ENCODE measurements around the gene OPTN.
"Not testable (repeated sequence)": the region's sequence is repeated elsewhere in the genome, so short reads cannot be mapped to it uniquely, and the experiment has no call there.

OPTN gene

DNA sequence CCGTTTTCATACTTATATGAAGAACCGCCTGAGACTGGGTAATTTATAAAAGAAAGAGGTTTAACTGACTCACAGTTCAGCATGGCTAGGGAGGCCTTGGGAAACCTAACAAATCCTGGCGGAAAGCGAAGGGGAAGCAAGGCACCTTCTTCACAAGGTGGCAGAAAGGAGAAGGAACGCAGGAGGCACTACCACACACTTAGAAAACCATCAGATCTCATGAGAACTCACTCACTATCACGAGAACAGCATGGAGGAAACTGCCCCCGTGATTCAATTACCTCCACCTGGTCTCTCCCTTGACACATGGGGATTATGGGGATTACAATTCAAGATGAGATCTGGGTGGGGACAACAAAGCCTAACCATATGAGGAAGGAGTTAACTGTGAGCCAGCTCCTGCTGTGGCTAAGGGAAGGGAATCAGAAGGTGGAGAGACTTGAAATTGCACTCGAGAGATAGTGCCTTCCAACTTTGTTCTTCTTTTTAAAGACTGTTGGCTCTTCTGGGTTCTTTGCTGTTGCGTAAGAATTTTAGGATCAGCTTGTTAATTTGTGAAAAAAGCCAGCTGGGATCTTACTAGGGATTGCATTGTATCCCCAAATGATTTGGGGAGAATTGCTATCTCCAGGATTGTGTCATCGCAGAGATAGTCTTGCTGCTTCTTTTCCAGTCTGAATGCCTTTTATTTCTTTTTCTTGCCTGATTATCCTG lies 21.0 kb downstream of the OPTN start:
- DNase-seq (ENCODE audit: low read depth) = no peak

DNA sequence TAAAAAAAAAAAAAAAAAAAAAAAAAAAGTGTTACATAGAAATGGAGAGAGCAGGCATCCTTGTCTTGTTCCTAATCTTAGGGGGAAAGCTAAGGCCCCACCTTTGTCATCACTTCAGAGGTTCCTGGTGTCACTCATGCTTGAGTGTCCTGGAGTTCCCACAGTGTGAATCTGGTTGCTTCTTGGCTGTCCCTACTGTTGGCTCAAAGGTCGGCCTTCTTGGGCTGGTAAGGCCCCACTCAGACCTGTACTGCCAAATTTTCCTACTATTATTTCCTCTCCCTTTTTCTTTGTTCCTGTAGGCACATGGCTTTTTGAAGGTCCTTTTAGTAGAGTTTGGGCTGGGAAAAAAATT lies 21.5 kb downstream of the OPTN start:
- DNase-seq (ENCODE audit: low read depth) = no peak

DNA sequence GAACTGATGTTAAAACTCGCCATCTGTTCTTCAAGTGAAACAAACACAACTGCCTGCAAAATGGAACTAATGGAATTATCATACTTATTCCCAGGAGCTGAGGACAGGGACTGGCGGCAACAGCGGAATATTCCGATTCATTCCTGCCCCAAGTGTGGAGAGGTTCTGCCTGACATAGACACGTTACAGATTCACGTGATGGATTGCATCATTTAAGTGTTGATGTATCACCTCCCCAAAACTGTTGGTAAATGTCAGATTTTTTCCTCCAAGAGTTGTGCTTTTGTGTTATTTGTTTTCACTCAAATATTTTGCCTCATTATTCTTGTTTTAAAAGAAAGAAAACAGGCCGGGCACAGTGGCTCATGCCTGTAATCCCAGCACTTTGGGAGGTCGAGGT lies 36.7 kb downstream of the OPTN start:
- no peak for DNase-seq (ENCODE audit: low read depth)

DNA sequence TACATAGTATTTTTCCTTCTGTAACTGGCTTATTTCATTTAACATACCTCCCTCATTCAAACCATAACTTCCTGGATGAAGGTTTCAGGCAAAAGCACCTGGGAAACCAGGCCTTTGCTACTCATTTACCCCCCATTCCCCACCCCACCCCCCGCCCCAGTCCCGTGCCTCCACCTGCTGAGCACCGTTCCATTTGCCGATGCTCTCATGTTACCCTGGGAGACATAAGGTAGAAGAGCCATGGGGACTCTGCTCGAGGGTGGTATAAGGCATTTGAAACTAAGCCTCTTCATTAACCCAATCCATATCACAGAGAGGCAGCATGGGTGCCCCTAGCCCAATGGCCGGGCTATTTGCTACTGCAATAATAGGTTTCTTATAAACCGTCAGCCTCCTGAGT lies 39.2 kb downstream of the OPTN start:
- no peak for DNase-seq (ENCODE audit: low read depth)

DNA sequence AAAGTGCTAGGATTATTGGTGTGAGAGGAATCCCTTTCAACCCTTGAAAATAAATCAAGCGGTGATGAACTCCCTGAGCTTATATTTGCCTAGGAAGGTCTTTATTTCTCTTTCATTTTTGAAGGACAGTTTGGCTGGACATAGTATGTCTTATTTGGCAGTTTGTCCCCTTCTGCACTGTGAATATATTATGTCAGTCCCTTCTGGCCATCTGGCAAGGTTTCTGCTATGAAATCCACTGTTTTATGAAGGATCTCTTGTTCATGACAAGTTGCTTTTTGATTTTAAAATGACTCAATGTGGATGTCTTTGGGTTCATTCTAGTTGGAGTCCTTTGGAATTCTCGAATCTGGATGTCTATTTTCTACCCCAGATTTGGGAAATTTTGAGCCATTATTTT lies 39.7 kb downstream of the OPTN start:
- no peak for DNase-seq (ENCODE audit: low read depth)

DNA sequence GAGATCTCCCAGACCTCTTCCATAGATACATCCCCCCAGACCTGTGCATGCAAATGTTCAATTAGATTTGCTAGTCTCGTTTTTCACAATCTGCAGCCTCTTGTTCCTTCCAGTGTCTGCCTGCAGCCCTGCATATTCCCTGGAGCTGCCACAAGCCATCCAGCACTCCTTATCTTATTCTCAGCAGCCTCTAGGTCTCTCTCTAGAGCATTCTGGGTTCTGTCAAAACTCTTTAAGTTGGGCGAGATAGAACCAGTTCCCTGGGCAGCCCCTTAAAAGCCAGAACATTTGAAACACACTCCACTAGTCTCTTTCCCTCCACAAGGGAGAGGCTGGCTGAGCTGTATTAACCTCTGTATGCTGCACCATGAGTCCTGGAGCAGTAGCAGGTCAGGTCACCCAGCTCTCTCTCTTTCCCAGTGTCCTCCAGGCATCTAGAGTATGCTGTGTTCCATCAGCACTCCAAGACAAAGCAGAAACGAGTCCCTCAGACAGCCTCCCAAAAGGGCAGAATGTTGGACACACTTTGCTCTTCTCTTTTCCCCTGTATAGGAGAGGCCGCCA lies 40.7 kb downstream of the OPTN start:
- no peak for DNase-seq (ENCODE audit: low read depth)

DNA sequence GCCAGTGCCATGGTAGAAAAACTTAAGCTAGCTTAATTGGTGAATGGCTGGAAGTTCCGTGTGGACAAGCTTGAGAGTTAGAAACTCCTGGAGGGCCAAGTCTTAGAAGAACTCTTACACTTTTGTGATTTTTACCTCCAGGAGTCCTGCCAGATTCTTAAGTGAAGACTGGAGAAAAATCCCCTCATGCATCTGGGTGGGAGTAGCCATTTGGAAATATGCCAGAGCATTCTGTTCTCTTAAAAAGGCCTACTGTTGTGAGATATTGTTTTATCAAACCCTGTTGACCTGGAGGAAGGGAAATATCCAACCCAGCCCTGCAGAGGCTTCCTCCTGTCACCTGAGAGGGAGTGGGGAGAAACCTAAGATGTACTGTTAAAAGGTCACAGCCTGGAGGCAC lies 43.8 kb downstream of the OPTN start:
- DNase-seq (ENCODE audit: low read depth) = peak; percentile 43

DNA sequence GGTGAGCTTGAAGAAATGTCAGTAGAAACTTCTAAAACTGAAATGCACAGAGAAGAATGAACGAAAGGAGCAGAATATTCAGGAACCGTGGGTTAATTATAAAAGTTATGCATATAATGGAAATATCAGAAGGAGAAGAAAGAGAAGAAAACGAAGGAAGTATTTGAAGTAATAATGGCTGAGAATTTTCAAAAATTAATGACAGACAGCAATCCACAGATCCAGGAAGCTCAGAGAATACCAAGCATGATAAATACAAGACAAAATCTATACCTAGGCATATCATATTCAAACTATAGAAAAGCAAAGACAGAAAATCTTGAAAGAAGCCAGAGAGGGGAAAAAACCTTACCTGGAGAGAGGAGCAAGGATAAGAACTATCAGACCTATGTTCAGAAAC lies 44.9 kb downstream of the OPTN start:
- DNase-seq (ENCODE audit: low read depth) = no peak

DNA sequence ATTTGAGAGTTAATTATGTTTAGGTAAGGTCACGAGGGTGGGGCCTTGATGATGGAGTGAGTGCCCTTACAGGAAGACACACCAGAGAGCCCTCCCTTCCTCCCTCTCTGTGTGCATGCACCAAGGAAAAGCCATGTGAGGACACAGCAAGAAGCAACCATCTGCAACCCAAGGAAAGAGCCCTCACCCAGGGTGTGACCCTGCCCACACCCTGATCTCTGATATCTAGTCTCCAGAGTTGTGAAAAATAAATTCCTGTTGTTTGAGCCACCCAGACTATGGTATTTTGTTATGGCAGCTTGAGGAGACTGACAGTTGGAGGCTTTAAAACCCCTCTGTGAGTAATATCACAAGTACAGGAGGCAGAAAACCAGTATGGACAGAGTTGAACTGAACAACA lies 46.4 kb downstream of the OPTN start:
- DNase-seq (ENCODE audit: low read depth) = peak; percentile 70

DNA sequence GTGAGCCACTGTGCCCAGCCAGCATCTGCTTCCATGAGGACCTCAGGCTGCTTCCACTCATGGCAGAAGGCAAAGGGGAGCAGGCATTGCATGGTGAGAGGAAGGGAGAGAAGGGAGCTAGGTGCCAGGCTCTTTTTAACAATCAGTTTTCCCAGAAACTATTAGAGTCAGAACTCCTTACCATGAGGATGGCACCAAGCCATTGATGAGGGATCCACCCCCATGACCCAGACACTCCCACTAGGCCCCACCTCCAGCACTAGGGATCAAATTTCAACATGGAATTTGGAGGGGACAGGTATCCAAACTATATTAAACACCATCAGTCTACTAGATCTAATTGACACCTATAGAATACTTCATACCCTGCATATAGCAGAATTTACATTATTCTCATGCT lies 47.2 kb downstream of the OPTN start:
- DNase-seq (ENCODE audit: low read depth) = no peak

DNA sequence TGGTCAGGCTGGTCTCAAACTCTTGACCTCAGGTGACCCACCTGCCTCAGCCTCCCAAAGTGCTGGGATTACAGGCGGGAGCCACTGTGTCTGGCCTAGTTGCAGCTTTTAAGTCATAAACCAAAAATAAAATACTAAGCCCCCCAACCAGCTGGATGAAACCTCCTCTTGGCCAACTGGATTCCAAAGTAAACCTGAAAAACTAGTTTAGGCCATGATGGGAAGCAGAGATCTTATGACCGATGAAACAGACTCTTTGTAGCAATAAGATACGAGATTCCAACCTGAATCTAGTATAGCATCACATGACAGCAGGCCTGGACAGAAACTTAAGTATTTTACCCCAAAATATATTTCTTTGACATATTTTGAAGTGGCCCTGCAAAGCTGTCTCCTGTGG lies 52.3 kb downstream of the OPTN start:
- DNase-seq (ENCODE audit: low read depth) = no peak

DNA sequence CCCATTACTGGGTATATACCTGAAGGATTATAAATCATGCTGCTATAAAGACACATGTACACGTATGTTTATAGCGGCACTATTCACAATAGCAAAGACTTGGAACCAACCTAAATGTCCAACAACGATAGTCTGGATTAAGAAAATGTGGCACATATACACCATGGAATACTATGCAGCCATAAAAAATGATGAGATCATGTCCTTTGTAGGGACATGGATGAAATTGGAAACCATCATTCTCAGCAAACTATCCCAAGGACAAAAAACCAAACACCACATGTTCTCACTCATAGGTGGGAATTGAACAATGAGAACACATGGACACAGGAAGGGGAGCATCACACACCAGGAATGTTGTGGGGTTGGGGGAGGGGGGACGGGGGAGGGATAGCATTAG lies 55.9 kb downstream of the OPTN start:
- not testable (repeated sequence) for DNase-seq (ENCODE audit: low read depth)

DNA sequence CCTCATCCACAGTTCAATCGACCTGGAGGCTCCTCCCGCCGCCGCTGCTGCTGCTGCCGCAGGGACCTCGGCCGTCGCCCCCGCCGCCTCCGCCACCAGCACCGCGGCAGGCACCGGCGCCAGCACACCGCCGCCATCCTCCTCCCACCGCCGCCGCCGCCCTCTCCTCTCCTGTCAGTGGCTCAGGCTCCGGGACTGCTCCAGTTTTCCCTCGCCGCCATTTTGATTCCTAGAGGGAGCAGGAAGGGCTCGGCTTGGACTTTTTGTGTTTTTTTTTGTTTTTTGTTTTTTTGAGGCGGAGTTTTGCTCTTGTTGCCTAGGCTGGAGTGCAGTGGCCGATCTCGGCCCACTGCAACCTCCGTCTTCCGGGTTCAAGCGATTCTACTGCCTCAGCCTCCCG lies 58.4 kb downstream of the OPTN start:
- no peak for DNase-seq (ENCODE audit: low read depth)

DNA sequence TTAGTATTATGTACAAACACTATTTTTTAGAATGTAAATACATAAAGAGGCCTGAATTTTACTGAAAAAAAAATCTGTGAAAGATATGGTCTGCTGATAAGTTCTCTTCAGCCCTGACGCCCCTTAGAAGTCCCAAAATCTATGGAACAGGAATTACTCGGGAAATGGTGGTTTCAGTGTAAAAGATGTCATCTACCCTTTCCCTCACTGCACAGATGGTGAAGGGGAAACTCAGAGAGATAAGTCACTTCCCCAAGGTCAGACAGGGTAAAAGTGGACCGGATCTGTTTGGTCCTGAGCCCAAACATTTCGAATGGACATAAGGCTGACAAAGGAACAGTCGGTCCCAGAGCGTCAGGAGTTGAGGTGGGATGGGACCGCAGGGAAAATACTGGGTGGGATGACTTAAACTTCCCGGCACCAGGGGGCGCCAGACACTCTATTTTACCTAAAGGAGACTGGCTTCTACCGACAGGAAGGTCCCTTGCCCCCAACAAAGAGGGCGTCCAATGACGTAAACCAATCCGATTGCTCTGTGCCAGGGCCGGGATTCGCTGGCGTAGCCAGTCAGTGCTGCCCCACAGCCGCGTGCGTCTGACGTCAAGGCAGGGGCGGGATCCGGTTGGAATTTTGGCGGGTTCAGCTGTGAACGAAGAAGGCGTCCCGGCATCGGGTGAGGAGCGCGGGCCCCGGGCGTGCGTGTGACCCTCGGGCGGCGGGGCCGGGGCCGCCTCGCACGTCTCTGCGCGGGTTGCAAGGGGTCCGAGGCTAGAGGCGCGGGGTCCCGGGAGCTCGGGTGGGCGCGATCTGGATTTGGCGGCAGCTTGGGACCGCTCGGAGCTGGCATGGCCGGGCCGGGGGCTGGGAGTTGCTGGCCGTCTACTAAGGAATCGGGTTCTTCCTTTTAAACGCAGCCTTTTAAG lies 61.2 kb downstream of the OPTN start, which contains the start of gene MCM10:
TSS of gene MCM10 (plus strand) at position 625 of the 923 bp plus-strand sequence. CDS start 2,645 bp downstream, outside the sequence.
- peak; percentile 100 for DNase-seq (ENCODE audit: low read depth)

DNA sequence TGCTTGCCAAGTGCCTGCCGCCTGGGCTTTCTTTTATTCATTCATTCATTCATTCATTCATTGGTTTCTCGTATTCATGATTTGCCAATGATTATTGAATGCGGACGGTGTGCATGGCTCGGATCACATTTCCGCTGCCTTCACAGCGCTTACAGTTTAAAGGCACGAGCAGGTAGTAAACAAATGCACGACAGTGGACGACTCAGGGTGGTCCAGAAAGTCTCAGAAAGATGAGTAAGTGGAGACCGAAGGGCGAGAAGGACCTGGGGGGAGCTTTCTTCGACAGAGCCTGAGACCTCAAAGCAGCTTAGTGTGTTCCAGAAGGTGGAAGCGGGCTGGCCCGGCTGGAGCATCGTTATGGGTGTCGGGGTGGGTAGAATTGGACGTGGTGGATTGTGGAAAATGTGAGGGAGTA lies 61.9 kb downstream of the OPTN start:
- peak; percentile 20 for DNase-seq (ENCODE audit: low read depth)

DNA sequence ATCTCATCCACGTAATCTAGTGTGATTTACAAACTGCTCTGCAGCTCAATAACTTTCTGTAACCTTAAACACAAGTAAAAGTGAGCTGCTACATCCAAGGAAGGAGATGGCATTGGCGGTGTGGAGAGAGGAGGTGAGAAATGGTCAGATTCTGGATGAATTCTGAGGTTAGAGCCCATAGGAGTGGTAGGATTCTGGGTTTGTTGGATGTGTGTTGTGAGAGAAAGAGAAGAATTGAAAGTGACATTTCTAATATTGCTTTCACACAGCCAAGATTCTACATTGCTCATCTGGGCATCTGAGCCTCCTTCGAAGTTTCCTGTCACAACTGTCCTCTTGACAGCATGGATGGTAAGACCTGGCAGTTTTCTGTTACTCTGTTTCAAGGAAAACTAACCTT lies 63.9 kb downstream of the OPTN start:
- no peak for DNase-seq (ENCODE audit: low read depth)

DNA sequence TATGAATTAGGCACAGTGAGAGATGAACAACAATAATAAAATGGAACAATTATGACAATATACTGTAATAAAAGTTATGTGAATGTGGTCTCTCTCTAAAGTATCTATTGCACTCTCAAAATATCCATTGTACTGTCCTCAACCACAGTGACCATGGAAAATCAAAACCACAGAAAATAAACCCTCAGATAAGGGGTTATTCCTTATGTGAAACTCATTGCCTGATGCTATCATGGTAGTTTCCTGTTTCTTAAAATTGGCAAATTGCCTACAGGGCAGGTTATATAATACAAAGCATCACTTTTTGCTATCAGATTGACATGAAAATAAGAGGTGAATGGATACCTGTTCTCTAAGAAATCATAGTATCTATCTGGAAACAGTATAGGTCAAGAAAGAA lies 65.2 kb downstream of the OPTN start:
- peak; percentile 11 for DNase-seq (ENCODE audit: low read depth)

DNA sequence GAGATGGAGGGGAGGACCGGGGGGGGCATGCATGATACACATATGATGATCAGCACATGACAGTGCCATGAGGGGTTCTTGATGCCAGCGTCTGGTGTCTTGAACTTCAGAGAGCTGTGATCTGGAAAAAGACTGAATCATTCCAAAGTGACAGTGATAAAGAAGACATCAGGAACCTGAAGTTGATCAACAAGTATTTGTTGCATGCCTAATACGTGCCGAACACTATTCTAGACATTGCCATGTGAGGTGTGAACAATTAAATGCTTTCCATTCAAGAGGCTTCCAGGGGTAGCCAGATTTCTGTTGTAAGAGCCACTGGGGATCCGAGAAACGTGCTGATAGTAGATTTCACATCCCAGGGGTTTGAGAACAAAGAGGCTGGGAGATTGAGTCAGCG lies 67.6 kb downstream of the OPTN start:
- DNase-seq (ENCODE audit: low read depth) = no peak

DNA sequence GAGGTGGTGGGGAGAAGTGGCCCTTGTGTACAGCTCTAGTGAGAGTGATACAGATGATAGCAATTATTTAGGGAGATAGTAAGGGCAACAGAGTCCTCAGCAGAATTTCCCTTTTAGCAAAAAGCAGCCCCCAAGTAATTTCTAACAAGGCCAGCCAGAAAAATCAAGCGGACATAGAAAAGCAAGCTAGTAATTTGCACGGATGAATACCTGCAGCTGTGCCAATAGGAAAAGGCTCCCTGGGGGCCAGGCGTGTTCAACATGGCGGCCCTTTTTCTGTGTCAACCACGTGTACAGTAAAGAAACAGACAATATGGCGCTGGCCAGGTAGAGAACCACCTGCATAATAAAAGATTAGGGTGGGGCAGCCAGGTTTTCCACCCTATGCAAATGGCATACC lies 68.8 kb downstream of the OPTN start:
- DNase-seq (ENCODE audit: low read depth) = no peak

DNA sequence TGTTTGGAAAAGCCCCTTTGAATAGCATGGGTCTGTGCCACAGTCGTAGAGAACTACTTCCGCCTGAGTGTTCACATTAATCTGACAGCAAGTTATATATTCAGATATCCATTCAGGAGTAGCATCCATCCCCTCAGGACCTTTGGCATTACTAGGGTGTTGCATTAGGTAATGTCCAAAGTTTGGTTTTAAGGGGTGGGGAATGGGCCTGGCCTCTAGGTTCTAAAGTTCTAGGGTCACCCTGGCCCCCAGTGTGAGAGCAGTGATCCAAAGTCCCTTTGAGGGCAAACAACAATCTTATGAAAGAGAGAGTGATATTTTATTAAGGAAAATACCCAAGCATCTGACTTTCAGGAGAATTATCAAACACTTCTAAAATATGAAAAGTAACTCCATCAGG lies 73.7 kb downstream of the OPTN start:
- no peak for DNase-seq (ENCODE audit: low read depth)

DNA sequence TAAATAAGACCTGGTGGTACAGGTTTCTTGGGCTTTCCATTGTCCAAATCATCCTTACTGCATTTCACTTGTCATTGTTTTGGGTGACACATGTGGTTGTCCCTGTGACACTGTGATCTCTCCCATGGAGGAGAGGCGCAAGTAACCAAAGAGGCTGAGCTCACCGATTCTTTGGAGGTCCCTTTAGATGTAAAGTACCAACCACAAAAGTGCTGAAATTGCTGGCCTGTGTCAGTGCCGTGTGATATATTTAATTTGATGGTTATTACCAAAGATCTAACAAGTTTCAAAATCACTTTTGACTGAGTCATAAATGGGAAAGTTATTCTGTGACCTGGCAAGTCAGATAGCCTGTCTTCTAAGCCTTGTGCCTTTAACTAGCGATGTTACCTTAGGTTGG lies 80.8 kb downstream of the OPTN start:
- no peak for DNase-seq (ENCODE audit: low read depth)

DNA sequence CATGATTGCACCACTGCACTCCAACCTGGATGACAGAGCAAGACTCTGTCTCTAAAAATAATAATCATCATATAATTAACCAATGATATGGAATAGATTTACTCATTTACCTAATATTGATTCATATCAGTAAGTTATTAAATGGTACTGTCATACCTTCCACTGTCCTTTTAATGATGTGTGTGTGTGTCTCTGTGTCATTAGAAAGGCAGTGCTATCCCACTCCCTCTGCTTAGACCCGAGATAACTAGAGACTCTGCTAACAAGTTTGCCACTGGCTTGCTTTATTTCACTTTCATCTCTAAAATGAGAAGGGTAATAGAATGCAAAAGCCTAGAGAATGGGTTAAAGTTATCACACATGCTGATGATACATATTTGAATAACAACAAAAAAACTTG lies 82.5 kb downstream of the OPTN start:
- DNase-seq (ENCODE audit: low read depth) = no peak

DNA sequence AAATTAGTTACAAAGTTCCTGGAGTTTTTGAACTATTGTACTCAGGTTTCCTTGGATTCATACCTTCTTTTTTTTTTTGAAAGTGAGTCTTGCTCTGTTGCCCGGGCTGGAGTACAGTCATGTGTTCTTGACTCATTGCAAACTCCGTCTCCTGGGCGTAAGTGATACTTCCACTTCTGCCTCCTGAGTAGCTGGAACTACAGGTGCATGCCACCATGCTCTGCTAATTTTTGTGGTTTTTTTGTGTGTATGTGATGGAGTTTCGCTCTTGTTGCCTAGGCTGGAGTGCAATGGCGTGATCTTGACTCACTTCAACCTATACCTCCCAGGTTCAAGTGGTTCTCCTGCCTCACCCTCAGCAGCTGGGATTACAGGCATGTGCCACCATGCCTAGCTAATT lies 83.7 kb downstream of the OPTN start:
- DNase-seq (ENCODE audit: low read depth) = no peak
